Activated CD4-positive, CD25-positive, alpha-beta regulatory T cell treated with anti-CD3 and anti-CD28 coated beads, Interleukin-2, amount 50 U/mL, for 72 hours (primary cell): ENCODE data around the gene EIF4B.
"Not testable (repeated sequence)": the region's sequence is repeated elsewhere in the genome, so short reads cannot be mapped to it uniquely, and the experiment has no call there.

Source experiments
- DNase-seq: peaks from one replicate; pipeline ENCODE4 v3.0.0; 2021

Gene EIF4B

DNA sequence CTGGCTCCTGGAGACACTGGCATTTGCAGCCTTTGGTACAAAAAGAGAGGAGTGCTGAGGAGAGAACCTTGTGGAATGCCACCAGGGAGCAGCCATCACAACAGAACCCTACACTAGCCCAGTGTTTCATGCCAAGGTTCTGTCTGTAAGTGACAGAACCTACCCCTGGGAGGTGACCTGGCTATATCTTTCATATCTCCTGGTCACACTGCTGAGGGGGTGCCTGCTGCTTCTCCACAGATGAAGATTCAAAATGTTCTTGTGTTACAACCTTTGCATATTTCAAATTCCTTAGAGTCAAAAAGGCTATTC, 12.7 kb upstream of the EIF4B start:
- DNase-seq: no peak

DNA sequence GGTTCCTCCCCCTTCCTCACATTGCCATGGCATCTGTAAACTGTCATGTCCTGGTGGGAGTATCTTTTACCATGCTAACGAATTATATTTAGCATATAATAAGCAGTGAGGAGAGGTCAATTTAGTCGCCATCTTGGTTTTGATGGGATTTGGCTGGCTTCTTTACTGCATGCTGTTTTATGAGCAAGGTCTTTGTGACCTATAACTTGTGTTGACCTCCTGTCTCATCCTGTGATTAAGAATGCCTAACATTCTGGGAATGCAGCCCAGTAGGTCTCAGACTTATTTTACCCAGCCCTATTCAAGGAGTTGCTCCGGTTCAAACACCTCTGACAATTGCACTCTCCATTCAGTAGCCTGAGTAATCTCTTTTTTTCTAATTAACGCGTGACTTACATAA, 2.1 kb upstream of the EIF4B start:
- DNase-seq: no peak

DNA sequence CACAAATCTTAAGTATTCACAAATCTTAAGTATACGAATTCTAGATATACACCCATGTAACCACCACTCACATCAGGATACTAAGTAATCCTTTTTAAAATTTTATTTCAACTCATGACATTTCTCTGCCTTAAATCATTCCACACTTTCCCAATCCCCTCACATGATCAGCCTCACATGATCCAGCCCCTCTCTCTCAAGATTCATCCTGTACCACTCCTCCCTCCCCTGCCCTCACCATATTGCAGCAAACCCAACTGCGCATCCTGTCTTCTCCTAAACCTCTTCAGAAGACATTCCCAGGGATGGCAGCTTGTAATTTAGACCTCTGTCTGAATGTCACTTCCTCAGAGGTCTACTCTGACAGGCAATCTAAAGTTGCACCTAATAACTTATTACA, 1.7 kb upstream of the EIF4B start:
- no peak for DNase-seq

DNA sequence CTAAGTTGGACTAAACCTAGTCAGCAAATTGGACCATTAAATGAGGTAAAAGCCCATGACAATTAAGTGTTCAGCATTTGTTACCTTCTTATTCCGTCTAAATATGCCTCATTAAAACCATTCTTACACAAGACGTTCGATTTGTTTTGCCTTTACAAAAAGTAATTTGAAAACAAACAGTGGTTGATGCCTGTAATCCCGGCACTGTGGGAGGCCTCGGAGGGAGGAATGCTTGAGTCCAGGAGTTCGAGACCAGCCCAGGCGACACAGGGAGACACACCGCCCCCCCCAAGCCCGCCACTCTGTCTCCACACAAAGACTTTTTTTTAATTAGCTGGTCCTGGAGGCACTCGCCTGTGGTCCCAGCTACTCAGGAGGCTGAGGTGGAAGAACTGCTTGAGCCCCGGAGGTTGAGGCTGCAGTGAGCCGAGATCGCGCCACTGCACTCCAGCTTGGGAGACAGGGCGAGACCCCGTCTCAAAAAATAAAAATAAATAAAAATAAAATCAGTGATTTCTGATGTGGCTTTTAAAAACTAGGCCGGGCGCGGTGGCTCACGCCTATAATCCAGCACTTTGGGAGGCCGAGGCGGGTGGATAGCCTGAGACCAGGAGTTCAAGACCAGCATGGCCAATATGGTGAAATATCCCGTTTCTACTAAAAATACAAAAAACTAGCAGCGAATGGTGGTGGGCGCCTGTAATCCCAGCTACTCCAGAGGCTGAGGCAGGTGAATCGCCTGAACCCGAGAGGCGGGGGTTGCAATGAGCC, 856 bp upstream of the EIF4B start:
- no peak for DNase-seq

DNA sequence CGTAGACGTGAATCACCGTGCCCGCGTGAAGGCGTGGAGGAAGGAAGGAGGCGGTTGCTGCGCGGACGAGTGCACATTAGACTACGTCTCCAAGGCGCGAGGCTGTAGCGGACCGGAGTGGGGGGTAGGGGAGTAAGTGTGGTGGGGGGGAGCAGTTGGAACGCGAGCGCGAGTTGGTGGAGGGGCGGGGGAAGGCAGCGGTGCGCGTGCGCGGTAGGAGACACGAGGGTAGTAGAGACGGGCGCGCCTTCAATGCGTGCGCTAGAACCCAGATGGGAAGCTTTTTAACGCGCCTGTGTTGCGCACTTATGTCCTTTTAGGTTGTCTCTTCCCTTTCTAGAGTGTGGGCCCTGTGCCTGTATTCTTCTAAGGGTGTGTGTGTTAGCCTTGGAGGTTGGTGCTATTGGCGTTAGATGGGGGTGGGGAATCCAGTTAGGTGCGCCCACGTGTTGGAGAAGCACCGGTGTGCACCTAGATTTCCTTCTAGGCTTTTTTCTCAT, 604 bp downstream of the EIF4B start:
- DNase-seq: peak; percentile 76

DNA sequence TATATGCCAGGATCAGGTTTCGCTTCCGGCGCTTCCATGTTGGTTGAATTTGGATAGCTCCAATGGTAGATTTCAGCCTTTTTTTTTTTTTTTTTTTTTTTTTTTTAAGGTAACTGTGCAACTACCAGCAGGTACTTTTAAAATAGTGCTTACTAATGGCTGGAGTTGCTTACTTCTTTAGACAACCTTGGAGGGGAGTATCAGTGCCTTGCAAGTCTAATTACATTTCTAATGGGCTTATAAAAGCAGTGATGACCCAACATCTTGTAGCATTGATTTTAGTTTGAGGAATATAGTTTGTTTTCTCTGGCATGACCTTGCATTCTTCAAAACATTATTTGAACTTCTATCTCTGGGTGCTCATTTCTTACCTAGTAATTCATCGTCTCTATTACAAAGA, 1.1 kb downstream of the EIF4B start:
- DNase-seq: no peak

DNA sequence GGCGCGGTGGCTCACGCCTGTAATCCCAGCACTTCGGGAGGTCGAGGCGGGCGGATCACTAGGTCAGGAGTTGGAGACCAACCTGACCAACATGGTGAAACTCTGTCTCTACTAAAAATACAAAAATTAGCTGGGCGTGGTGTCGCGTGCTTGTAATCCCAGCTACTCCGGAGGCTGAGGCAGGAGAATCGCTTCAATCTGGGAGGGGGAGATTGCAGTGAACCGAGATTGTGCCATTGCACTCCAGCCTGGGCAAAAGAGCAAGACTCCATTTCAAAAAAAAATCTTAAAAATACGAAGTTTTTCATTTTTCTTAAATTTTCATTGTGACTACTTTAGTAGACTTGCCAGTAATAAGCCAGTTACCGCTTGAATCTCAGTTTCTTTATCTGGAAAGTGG, 2.5 kb downstream of the EIF4B start:
- DNase-seq: not testable (repeated sequence)

DNA sequence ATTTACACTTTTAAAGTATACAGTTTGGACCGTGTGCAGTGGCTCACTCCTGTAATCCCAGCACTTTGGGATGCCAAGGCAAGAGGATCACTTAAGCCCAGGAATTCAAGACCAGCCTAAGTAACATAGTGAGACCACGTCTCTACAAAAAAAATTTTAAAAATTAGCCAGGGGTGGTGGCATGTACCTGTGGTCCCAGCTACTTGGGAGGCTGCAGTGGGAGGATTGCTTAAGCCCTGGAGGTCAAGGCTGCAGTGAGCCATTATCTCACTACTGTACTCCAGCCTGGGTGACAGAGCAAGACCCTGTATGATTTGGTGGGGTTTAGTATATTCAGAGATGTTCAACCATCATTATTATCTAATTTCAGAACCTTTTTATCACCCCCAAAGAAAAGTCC, 4.7 kb downstream of the EIF4B start:
- DNase-seq: no peak

DNA sequence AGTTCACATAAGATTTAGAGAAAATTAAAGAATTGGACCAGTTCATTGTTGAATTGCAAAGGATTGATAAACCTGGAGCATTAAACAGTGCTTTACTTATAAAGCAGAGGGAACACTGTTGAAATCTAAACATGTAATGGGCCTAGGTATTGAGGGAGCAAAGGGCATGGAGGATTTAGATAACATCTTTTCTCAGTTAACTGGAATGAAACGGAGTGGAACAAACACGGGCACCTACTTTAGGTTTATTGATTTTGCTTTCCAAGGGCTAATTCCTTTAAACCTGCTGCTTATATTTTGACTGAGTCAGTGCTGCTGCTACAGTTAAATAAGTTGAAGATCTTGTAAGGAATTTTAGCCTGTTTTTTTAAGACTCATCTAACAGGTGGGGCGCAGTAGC, 5.6 kb downstream of the EIF4B start:
- DNase-seq: no peak

DNA sequence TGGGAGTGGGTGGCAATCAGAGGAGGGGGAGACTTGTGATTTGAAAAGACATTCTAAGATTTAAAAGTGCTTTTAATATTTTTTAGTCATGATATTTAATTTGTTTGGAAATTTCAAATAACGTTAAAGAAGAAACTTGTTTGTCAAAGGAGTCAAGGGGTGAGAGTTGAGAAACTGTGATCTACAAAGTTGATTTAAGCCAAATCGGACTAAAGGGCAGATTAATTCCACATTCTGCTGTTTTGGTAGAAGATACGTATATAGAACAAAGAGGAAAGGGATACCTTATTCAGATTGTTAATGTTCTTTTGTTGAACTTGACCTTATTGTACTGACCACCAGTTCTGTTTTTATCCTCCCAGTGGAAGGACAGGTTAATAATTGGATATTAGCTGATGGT, 6.7 kb downstream of the EIF4B start:
- no peak for DNase-seq

DNA sequence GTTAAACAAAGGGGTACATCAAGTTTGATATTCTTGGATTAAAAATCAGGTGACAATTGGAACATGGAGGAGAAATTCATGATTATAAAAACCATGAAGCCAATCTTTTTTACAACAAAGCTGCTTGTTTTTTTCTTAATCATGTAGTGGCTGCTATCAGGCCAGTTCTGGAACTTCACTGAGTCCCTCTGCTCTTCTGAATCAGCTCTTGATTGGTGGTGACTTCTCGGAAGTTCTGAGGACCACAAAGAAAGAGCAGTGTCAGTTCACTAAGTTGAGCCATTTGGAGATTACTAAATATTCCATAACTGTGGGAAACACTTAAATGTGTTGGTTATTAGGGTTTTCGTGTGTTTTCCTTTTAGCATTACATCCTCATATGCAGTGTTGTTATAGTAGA, 8.5 kb downstream of the EIF4B start:
- DNase-seq: no peak

DNA sequence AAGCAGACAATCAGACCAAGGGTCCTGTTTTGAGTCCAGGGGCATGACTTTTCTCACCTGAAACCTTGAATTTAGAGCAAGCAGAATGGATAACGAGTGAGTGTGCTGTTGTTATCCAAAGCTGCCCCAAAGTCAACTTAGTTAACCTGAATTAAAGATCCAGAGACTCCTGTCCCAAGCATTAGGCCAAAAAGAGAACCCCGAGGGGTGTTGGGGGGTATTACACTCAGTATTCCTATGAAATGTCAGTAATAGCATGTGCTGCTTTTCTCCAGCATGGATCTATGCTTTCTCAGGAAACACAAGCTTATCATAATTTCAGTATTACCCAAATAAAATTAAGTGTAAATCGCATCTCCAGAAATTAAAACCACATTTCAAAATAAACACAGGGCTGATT, 19.0 kb downstream of the EIF4B start:
- no peak for DNase-seq

DNA sequence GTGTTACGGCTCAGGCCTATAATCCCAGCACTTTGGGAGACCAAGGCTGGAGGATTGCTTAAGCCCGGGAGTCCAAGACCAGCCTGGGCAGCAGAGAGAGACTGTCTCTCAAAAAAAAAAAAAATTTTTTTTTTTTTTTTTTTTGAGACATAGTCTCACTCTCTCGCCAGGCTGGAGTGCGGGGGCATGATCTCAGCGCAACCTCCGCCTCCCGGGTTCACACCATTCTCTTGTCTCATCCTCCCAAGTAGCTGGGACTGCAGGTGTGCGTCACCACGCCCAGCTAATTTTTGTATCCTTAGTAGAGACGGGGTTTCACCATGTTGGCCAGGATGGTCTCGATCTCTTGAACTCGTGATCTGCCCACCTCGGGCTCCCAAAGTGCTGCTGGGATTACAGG, 20.8 kb downstream of the EIF4B start:
- not testable (repeated sequence) for DNase-seq

DNA sequence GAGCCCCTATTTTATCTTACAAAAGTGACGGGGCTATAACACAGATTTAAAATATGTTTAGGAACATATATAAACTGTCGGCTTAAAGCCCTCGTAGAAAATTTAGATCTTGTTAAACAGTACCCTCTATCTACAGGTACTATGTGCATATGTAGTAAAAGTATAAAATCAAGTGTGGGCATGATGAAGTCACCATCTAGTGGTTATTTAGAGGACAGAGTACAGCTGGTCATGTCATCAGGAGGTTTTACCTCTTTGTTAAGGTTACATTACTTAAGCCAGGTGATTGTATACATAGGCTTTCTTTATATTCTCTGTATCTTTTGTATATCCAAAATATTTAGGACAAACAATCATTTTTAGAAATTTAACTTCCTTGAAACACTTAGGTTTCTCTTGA, 25.4 kb downstream of the EIF4B start:
- no peak for DNase-seq

DNA sequence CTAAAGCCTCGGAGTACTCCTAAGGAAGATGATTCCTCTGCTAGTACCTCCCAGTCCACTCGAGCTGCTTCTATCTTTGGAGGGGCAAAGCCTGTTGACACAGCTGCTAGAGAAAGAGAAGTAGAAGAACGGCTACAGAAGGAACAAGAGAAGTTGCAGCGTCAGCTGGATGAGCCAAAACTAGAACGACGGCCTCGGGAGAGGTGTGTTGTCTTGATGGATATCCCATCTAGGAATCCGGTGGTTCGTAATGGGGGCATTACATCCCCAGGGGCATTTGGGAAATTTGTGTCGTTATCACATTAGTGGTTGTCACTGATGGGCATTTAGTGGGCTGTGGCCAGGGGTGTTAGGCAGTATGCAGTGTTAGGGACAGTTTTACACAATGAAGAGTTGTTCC, 27.6 kb downstream of the EIF4B start:
- not testable (repeated sequence) for DNase-seq

DNA sequence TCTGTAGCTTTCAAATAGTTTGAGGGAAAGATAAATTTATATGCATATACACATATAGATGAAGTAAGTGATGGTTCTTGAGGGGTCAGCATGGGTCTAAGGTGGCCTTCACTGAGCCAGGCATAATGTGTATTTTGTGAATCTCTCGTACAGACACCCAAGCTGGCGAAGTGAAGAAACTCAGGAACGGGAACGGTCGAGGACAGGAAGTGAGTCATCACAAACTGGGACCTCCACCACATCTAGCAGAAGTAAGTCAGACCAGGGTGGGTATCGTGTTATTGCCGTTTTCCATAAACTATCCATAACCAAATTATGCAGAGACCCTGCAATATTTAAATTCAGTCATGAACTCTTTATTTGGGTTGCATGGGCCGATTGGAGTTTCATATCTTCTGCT, 28.2 kb downstream of the EIF4B start:
- no peak for DNase-seq

DNA sequence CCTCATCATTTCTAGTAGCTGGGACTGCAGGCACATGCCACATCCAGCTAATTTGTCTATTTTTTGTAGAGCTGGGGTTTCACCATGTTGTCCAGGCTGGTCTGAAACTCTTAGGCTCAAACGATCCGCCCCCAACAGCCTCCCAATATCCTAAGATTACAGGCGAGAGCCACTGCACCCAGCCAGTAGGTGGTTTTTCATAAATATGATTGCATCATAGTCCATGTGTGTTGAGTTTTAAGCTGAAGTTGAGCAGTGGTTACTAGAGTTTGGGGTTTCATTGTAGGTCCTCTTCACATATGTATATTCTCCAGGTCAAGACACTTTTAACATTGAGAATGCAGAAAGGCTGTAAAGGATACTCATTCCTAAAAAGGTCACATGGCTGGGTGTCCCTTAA, 30.5 kb downstream of the EIF4B start:
- DNase-seq: no peak

DNA sequence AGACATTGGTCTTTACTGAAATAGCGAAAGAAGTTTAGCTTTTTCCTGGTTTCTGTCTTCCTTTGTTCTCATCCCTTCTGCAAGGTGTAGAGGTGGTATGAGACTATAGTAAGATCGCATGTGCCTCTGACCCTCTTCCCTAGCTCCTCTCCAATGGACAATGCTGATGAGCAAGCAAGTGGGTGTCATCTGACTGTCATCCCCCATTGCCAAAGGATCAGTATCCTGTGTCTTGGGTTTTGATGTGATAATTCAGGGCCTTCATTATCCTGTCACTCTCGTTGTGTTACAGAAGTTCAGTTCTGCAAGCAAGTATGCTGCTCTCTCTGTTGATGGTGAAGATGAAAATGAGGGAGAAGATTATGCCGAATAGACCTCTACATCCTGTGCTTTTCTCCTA, 33.6 kb downstream of the EIF4B start:
- DNase-seq: no peak

DNA sequence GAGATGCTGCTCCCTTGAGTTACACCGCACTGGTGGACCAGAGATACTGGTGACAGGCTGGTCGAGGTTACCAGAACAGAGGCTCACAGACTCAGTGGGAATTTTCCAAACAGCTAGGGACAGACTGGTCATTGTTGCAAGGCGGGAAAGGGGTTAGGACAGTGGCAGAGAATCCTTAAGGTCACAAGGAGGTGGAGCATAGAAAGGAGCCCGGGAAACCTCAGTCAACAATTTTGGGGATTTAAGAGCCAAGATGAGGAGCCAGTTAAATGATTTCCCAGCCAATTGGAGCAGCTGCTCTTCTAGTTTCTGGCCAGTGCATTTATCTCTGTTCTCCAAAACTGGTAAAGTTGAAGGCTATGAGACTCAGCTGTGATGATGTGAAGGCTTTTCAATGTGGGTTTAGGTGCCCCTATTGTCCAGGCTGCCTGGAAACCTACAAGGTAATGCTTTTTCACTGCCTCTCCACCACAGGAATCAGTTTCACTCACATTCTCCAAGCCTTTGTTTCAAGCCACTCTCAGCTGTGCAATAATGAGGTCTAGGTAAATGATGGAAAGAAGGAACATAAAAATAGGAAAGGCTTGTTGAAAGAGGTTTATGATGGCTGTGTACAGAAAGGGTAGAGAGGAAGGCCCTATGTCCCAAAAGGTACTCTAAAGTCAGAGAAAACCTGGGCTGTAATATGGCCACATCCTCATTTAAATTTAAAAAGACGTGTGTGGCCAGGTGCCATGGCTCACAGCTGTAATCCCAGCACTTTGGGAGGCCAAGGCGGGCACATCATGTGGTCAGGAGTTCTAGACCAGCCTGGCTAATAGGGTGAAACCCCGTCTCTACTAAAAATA, 36.6 kb downstream of the EIF4B start:
- no peak for DNase-seq

DNA sequence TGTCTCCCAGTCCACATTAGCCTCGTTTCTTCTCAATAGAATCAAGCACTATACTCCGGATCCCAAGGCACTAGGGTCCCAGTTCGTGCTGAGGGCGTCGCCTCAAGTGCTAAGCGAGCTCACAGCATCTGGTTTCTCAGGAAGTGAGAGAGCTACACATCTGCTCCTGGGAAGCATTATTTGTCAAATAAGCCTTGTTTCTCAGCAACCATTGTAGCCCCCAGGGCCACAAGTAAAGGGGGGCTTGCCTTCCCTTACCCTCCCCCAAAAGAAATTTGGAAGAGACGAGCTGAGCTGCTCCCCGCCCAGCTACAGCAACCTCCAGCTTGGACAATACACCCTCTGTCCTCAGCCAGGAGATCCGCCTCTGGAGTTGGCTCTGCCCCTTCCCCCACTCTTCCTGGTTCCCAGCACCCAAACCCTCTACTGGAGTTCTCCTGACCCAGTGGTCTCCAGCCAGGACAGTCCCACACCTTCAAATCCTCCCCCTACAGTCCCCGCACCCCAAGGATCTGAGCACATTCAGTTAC, 37.9 kb downstream of the EIF4B start:
- no peak for DNase-seq

DNA sequence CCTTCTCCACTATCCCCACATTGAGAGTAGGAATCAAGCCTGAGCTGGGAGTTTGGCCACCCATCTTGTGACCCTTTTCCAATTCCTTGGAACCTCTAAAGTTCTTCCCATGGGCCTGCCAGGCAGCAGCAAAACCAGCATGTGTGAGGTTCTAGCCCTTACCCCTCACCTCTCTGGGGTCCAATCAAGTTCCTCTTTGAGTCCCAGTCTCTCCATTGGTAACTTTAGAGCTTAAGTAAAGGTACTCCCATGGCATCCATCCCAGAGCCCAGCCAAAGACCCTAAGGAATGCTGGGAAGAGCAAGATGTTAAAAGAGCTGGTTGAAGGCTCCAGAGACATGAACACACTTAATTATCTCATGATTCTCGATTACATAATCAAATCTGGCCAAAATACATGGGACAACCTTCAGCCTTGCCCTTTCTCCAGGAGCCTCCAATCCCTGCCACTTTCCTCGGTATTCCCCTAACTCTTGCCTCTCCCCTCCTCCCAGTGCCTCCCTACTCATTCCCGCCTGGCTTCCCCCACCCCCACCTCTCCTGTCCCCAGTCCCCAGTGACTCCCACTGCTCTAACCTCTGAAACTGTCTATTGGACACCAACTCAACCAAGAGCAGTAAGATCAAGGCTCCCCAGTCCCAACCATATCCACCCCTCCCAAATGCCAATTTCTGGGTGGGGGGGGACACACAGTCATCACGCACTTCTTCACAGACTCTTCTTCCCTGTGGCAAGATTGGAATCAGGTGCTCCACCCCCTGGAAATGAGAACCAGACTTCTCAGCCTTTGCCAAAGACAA, 38.8 kb downstream of the EIF4B start:
- no peak for DNase-seq

DNA sequence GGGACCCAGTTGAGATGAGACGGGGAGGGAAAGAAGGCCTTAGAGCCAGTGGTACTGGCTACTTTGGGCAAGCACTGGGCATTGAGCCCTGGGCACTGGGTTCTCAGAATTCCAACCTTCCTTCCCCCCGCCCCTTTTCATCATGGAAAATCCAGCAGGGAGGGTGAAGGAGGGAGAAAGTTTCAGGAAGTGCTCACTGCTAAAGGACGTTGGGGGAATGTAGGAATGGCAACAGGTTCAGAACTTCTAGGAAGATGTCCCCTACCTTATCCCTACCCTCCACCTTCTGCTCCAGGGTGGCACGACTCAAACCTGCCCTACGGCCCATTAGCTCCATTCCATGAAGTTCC, 39.4 kb downstream of the EIF4B start:
- no peak for DNase-seq

DNA sequence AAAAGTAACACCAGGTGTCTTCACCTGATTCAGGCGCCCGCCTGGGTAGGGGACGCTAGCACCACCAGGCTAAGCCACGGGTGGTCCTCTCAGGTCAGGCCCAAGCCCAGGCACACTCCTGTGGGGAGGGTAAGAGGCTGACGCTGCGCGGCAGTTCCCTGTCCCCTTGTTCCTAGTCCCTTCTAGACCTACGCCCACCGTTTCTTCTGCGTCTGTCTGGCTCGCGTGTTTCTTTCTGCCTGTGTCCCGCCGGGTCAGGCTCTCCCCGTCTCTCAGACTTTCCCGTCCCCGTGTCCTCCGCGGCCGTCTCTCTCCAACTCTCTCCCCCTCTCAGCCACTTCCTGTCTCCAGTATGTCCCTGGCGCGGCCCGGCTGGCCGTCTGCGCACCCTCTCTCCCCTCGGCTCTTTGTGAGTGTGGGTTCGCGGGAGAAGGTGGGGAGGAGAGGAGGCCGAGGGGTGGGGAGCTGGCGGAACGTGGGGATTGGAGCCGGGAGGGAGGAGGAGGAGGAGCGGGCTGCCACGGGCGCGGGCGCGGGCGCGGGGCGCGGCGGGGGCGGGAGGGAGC, 40.5 kb downstream of the EIF4B start:
- peak; percentile 60 for DNase-seq
